Ishikawa (cell line): ENCODE data around the gene IPCEF1.

ENCODE experiments used
- CEBPB ChIP-seq: IDR thresholded peaks from 2 replicates; pipeline ENCODE4 v1.6.1; 2012
- CREB1 ChIP-seq: IDR thresholded peaks from 2 replicates; pipeline ENCODE4 v1.6.1; 2012; ENCODE audit warnings: low read depth
- EGR1 ChIP-seq: IDR thresholded peaks from 2 replicates; pipeline ENCODE4 v1.6.1; 2012
- EP300 ChIP-seq: IDR thresholded peaks from 2 replicates; pipeline ENCODE4 v1.6.1; 2012; ENCODE audit warnings: borderline replicate concordance
- FOXM1 ChIP-seq: IDR thresholded peaks from 2 replicates; pipeline ENCODE4 v1.6.1; 2012; ENCODE audit warnings: low read depth, borderline replicate concordance
- NFIC ChIP-seq: IDR thresholded peaks from 2 replicates; pipeline ENCODE4 v1.6.1; 2012
- RAD21 ChIP-seq: IDR thresholded peaks from 2 replicates; pipeline ENCODE4 v1.6.1; 2012; ENCODE audit warnings: low read depth
- TAF1 ChIP-seq: IDR thresholded peaks from 2 replicates; pipeline ENCODE4 v1.6.1; 2012; ENCODE audit warnings: low read depth, mild to moderate bottlenecking
- TCF12 ChIP-seq: IDR thresholded peaks from 2 replicates; pipeline ENCODE4 v1.6.1; 2012; ENCODE audit warnings: low read depth
- TEAD4 ChIP-seq: IDR thresholded peaks from 2 replicates; pipeline ENCODE4 v1.6.1; 2012
- YY1 ChIP-seq: IDR thresholded peaks from 2 replicates; pipeline ENCODE4 v1.6.1; 2012; ENCODE audit warnings: low read depth
- ZBTB7A ChIP-seq: IDR thresholded peaks from 2 replicates; pipeline ENCODE4 v1.6.1; 2012; ENCODE audit warnings: low read depth
- TF ChIP-seq, protein P1 (sequence below): IDR thresholded peaks from 2 replicates; pipeline ENCODE4 v1.6.1; 2012; ENCODE audit warnings: low read depth, mild to moderate bottlenecking
- TF ChIP-seq, protein P2 (sequence below): IDR thresholded peaks from 2 replicates; pipeline ENCODE4 v1.6.1; 2012
- TF ChIP-seq, protein P3 (sequence below): IDR thresholded peaks from 2 replicates; pipeline ENCODE4 v1.6.1; 2012

Gene IPCEF1

DNA sequence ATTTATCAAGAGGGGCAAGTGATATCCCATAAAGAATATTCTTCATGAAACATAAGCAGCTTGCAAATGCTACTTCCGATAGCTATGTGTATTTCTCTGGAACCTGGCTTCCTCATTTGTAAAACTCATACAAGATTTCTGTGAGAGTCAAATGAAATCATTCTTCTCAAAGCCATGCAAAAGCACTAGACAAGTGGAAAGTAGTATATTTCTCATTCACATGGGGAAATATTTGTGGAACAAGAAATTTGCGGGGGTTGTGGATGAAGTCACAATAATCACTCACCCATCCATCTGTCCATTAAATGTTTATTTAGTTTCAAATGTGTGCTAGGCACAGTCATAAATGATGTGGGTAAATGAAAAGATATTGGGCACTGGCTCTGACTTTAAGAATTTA is 150.5 kb downstream of the IPCEF1 start:
- TF ChIP-seq CREB1, result no peak
- TF ChIP-seq YY1, result no peak
- TF ChIP-seq ZBTB7A, result no peak
- no peak for TF ChIP-seq NFIC
- TF ChIP-seq, protein P1, sequence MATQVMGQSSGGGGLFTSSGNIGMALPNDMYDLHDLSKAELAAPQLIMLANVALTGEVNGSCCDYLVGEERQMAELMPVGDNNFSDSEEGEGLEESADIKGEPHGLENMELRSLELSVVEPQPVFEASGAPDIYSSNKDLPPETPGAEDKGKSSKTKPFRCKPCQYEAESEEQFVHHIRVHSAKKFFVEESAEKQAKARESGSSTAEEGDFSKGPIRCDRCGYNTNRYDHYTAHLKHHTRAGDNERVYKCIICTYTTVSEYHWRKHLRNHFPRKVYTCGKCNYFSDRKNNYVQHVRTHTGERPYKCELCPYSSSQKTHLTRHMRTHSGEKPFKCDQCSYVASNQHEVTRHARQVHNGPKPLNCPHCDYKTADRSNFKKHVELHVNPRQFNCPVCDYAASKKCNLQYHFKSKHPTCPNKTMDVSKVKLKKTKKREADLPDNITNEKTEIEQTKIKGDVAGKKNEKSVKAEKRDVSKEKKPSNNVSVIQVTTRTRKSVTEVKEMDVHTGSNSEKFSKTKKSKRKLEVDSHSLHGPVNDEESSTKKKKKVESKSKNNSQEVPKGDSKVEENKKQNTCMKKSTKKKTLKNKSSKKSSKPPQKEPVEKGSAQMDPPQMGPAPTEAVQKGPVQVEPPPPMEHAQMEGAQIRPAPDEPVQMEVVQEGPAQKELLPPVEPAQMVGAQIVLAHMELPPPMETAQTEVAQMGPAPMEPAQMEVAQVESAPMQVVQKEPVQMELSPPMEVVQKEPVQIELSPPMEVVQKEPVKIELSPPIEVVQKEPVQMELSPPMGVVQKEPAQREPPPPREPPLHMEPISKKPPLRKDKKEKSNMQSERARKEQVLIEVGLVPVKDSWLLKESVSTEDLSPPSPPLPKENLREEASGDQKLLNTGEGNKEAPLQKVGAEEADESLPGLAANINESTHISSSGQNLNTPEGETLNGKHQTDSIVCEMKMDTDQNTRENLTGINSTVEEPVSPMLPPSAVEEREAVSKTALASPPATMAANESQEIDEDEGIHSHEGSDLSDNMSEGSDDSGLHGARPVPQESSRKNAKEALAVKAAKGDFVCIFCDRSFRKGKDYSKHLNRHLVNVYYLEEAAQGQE, result no peak
- no peak for TF ChIP-seq CEBPB
- TF ChIP-seq RAD21, result no peak
- no peak for TF ChIP-seq EGR1
- no peak for TF ChIP-seq TEAD4
- TF ChIP-seq, protein P2, sequence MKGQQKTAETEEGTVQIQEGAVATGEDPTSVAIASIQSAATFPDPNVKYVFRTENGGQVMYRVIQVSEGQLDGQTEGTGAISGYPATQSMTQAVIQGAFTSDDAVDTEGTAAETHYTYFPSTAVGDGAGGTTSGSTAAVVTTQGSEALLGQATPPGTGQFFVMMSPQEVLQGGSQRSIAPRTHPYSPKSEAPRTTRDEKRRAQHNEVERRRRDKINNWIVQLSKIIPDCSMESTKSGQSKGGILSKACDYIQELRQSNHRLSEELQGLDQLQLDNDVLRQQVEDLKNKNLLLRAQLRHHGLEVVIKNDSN, result no peak
- TF ChIP-seq, protein P3, sequence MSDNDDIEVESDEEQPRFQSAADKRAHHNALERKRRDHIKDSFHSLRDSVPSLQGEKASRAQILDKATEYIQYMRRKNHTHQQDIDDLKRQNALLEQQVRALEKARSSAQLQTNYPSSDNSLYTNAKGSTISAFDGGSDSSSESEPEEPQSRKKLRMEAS, result no peak
- TF ChIP-seq TCF12, result no peak
- TF ChIP-seq FOXM1, result no peak
- TF ChIP-seq TAF1, result no peak
- TF ChIP-seq EP300, result no peak

DNA sequence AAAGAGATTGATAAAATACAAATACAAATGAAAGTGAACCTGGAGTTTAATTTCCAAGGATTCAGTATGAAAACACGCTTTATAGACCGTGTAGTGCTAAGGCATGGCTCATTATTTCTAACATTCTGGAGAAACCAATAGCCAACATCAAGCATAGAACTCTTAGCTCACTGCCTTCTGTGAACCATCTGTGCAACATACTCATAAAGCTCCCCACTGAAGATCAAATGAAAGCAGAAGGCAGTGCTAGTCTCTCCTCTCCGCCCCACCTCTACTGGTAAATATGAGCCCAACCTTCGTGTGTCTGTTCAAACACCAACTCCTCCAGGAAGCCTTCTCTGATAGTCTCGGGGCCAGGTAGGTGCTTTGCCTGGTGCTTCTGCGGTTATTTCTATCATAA is 153.6 kb downstream of the IPCEF1 start:
- TF ChIP-seq, protein P2, result no peak
- TF ChIP-seq RAD21 (no peak), TEAD4 (no peak), ZBTB7A (no peak), CEBPB (no peak), NFIC (no peak), TCF12 (no peak), YY1 (no peak), CREB1 (no peak), FOXM1 (no peak), TAF1 (no peak), EGR1 (no peak), EP300 (no peak)
- TF ChIP-seq, protein P1, result no peak
- TF ChIP-seq, protein P3, result no peak

DNA sequence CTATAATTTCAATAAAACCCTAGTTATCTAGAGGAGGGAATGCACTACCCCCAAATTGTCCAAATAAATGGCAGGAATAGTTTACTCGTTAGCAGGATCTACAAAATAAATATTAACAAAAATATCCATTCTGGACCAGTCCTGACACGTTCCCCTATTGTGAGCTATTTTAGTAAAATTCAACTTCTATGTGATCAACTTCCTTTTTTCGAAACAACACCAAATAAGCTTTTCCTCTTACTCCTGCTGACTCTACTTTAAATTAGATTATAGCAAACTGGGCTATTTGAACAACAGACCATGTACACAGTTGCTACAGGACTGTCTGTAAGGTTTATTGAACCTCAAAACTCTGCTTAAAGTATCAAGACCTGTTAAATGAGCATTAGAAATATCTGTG is 154.3 kb downstream of the IPCEF1 start:
- TF ChIP-seq CREB1, result no peak
- TF ChIP-seq TCF12, result no peak
- no peak for TF ChIP-seq FOXM1
- no peak for TF ChIP-seq TEAD4
- no peak for TF ChIP-seq RAD21
- no peak for TF ChIP-seq EGR1
- TF ChIP-seq, protein P3, result no peak
- TF ChIP-seq NFIC, result no peak
- no peak for TF ChIP-seq CEBPB
- no peak for TF ChIP-seq TAF1
- TF ChIP-seq ZBTB7A, result no peak
- TF ChIP-seq, protein P1, result no peak
- TF ChIP-seq YY1, result no peak
- no peak for TF ChIP-seq EP300
- TF ChIP-seq, protein P2, result no peak
